ENCODE measurements around the gene LRRC75A.

The LRRC75A gene

GRCh38 chr17:16446338-16446983, 45.5 kb downstream of the LRRC75A start:
- Histone ChIP-seq H3K27me3 (ENCODE audit: insufficient read depth, low read length, poor library complexity) (no peaks in the 10 kb centered on the region), H3K27ac (ENCODE audit: low read length) (no peak overlapping the region), H3K4me2 (ENCODE audit: insufficient read depth, low read length) (no peak overlapping the region), H3K4me1 (ENCODE audit: insufficient read depth, low read length) (peaks cover 20% of the 10 kb centered on the region), H3K4me3 (ENCODE audit: low read depth in 1 of 2, low read length in 2 of 2) (no peak overlapping the region), H2AFZ (ENCODE audit: low read depth, low read length) (no peak overlapping the region), H3K36me3 (ENCODE audit: insufficient read depth, low read length) (peaks cover 84% of the 10 kb centered on the region), H3K9ac (ENCODE audit: low read depth, low read length) (no peak overlapping the region), H4K20me1 (ENCODE audit: insufficient read depth, low read length) (peaks cover 78% of the 10 kb centered on the region), H3K9me3 (ENCODE audit: insufficient read depth, low read length, severe bottlenecking) (no peaks in the 10 kb centered on the region), H3K79me2 (ENCODE audit: insufficient read depth, low read length) (peaks cover 37% of the 10 kb centered on the region)
- ATAC-seq (ENCODE audit: insufficient read depth, low read depth) (no peak), DNase-seq (no peak)
- TF ChIP-seq CTCF (IDR thresholded peaks at IDR 0.05; ENCODE audit: borderline replicate concordance, extremely low read depth, low read length, poor library complexity, severe bottlenecking), result no peak
- no peak for TF ChIP-seq EZH2 (IDR thresholded peaks at IDR 0.05; ENCODE audit: borderline replicate concordance, low read depth, low read length, severe bottlenecking)

- peak; percentile 31 for DNase-seq
- no peaks in the 10 kb centered on the region for H3K27me3 ChIP-seq (ENCODE audit: insufficient read depth, low read length, poor library complexity)
- TF ChIP-seq CTCF (IDR thresholded peaks at IDR 0.05; ENCODE audit: borderline replicate concordance, extremely low read depth, low read length, poor library complexity, severe bottlenecking) (no peak), EZH2 (IDR thresholded peaks at IDR 0.05; ENCODE audit: borderline replicate concordance, low read depth, low read length, severe bottlenecking) (no peak)
- H2AFZ ChIP-seq (ENCODE audit: low read depth, low read length), result no peak overlapping the region
- H3K27ac ChIP-seq (ENCODE audit: low read length), result no peak overlapping the region
- peaks cover 58% of the 10 kb centered on the region for H3K79me2 ChIP-seq (ENCODE audit: insufficient read depth, low read length)
- H3K4me2 ChIP-seq (ENCODE audit: insufficient read depth, low read length), result no peak overlapping the region
- peaks cover 39% of the 10 kb centered on the region for H3K4me1 ChIP-seq (ENCODE audit: insufficient read depth, low read length)
- H3K36me3 ChIP-seq (ENCODE audit: insufficient read depth, low read length), result peaks cover 94% of the 10 kb centered on the region
- H3K9ac ChIP-seq (ENCODE audit: low read depth, low read length), result no peak overlapping the region
- peak; percentile 21 for ATAC-seq (ENCODE audit: insufficient read depth, low read depth)
- no peaks in the 10 kb centered on the region for H3K9me3 ChIP-seq (ENCODE audit: insufficient read depth, low read length, severe bottlenecking)
- H4K20me1 ChIP-seq (ENCODE audit: insufficient read depth, low read length), result peaks cover 81% of the 10 kb centered on the region
- no peak overlapping the region for H3K4me3 ChIP-seq (ENCODE audit: low read depth in 1 of 2, low read length in 2 of 2)
Observed at GRCh38 chr17:16444258-16444886, 47.6 kb downstream of the LRRC75A start.

GRCh38 chr17:16443511-16444257, 48.3 kb downstream of the LRRC75A start:
- peaks cover 64% of the 10 kb centered on the region for H3K79me2 ChIP-seq (ENCODE audit: insufficient read depth, low read length)
- H3K27ac ChIP-seq (ENCODE audit: low read length), result no peak overlapping the region
- peaks cover 79% of the 10 kb centered on the region for H4K20me1 ChIP-seq (ENCODE audit: insufficient read depth, low read length)
- TF ChIP-seq EZH2 (IDR thresholded peaks at IDR 0.05; ENCODE audit: borderline replicate concordance, low read depth, low read length, severe bottlenecking) (no peak), CTCF (IDR thresholded peaks at IDR 0.05; ENCODE audit: borderline replicate concordance, extremely low read depth, low read length, poor library complexity, severe bottlenecking) (no peak)
- DNase-seq (no peak), ATAC-seq (ENCODE audit: insufficient read depth, low read depth) (peak; percentile 9; the same call in 1 of the 3 replicates)
- no peaks in the 10 kb centered on the region for H3K27me3 ChIP-seq (ENCODE audit: insufficient read depth, low read length, poor library complexity)
- H3K9me3 ChIP-seq (ENCODE audit: insufficient read depth, low read length, severe bottlenecking), result no peaks in the 10 kb centered on the region
- H3K4me1 ChIP-seq (ENCODE audit: insufficient read depth, low read length), result peaks cover 39% of the 10 kb centered on the region
- no peak overlapping the region for H3K9ac ChIP-seq (ENCODE audit: low read depth, low read length)
- no peak overlapping the region for H3K4me3 ChIP-seq (ENCODE audit: low read depth in 1 of 2, low read length in 2 of 2)
- no peak overlapping the region for H2AFZ ChIP-seq (ENCODE audit: low read depth, low read length)
- peaks cover 92% of the 10 kb centered on the region for H3K36me3 ChIP-seq (ENCODE audit: insufficient read depth, low read length)
- peak overlapping the region; percentile 12; the same call in 1 of the 2 replicates for H3K4me2 ChIP-seq (ENCODE audit: insufficient read depth, low read length)
